ENCODE measurements around the gene TMC2.

TMC2 gene

DNA sequence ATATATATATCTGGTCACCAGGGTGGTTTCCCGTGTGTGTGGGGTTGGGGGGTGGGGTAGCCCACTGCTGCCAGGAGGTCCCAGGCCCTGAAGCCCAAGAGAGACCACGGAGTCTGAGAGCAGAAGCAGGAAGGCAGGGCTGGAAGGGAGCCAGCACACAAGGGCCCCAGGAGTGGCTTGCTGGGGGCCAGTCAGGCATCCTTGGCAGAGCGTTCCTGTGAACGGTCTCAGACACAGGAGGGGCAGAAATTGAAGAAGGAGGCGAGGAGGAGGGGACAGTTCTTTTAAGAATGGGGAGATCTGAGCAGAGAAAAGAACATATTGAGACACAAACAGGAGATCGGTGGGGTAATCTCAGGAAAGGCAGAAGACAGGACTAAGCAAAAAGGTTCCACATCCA lies 154.3 kb downstream of the TMC2 start:
- DNase-seq = no peak
- in situ Hi-C loops (cut with MboI; ENCODE audit: low pct_unique_long_range_greater_than_20kb, low sequenced_read_pairs) = no loop called here

DNA sequence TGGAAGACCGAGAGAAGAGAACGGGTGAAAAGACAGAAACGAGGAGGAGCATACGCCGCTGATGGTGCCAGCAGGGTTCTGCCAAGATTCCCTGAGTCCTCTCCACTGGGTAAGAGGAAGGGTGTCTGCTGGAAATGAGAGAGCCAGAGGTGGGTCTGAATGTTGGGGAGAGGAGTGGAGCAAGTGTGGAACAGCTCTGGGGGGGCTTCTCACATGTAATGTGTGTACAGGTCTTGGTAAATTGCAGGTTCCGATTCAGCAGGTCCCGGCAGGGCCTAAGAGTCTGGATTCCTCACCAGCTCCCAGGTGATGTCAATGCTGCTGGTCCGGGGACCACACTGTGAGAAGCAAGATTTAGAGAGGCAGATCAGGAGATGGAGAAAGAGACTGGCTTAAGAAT lies 154.8 kb downstream of the TMC2 start:
- no peak for DNase-seq

More for the DNA sequence above, 154.8 kb downstream of the TMC2 start:
- in situ Hi-C loops (cut with MboI; ENCODE audit: low pct_unique_long_range_greater_than_20kb, low sequenced_read_pairs) = no loop called here
